ENCODE measurements around the gene ZNF579. TPM values are rescaled to one million over a fixed set of nuclear protein-coding genes. Genes with fewer than 3 reads are reported as not detected.

ZNF579 gene
- total and polyA plus RNA-seq, 9 of the 15 experiments (the other 6 are each of a cell fraction or from before 2014, with no cell fraction given) = 0.06 to 15.9 (median 1.6) TPM

DNA sequence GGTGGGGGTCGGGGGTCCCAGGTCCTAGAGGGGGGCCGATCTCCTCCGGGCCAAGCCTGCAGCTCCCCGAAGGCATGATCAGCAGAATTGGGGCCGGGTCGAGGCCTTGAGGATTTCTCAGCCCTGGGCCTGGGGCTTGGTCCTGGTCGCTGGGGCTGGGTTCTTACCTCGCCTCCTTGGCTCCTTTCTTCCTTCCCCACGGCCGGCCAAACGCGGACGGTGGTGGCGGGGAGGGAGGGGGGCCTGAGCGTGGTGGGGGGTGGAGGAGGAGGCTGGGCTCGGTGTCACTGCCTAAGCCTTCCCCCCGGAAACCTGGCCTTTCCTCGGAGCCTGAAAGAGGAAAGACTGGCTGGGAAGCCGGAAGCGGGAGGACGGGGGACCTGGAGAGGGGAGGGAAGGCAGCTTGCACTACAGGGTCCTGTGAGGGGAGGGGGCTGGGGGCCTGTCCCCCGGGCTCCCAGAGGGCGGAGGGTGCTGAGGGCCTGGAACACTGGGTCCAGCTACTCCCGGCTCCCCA is at the start of gene ZNF579 (continued):
- TF ChIP-seq, protein P1, sequence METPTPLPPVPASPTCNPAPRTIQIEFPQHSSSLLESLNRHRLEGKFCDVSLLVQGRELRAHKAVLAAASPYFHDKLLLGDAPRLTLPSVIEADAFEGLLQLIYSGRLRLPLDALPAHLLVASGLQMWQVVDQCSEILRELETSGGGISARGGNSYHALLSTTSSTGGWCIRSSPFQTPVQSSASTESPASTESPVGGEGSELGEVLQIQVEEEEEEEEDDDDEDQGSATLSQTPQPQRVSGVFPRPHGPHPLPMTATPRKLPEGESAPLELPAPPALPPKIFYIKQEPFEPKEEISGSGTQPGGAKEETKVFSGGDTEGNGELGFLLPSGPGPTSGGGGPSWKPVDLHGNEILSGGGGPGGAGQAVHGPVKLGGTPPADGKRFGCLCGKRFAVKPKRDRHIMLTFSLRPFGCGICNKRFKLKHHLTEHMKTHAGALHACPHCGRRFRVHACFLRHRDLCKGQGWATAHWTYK (CRISPR knock-in tag; IDR thresholded peaks at IDR 0.05) = no peak
- TF ChIP-seq BCOR (IDR thresholded peaks at IDR 0.05) (no peak), ARNT (IDR thresholded peaks at IDR 0.05) (no peak), POLR2A (conservative IDR thresholded peaks at IDR 0.05) (peak; percentile 33), SAFB2 (IDR thresholded peaks at IDR 0.05; ENCODE audit: borderline replicate concordance, low read depth, low read length, severe bottlenecking) (no peak), MYNN (IDR thresholded peaks at IDR 0.05) (0 out of 2 replicates have a peak, but pooled peaks have one; percentile 44), MYNN (CRISPR knock-in tag; IDR thresholded peaks at IDR 0.05) (no peak), ZNF140 (CRISPR knock-in tag; IDR thresholded peaks at IDR 0.05) (no peak), MCM2 (IDR thresholded peaks at IDR 0.05; ENCODE audit: low read depth) (no peak), ZFP30 (CRISPR knock-in tag; IDR thresholded peaks at IDR 0.05; ENCODE audit: borderline replicate concordance) (no peak), SAP30 (IDR thresholded peaks at IDR 0.05; ENCODE audit: borderline replicate concordance, insufficient read depth, low read depth, low read length, poor library complexity, severe bottlenecking) (no peak), CHD2 (IDR thresholded peaks at IDR 0.05; ENCODE audit: low read depth, low read length) (no peak), GABPB1 (CRISPR knock-in tag; IDR thresholded peaks at IDR 0.05) (peak; percentile 96), PHB2 (IDR thresholded peaks at IDR 0.05; ENCODE audit: low read depth) (no peak), SP1 (CRISPR knock-in tag; IDR thresholded peaks at IDR 0.05) (peak; percentile 8; the same call in 1 of the 2 replicates), NFATC3 (IDR thresholded peaks at IDR 0.05) (no peak)
- TF ChIP-seq, protein P2, sequence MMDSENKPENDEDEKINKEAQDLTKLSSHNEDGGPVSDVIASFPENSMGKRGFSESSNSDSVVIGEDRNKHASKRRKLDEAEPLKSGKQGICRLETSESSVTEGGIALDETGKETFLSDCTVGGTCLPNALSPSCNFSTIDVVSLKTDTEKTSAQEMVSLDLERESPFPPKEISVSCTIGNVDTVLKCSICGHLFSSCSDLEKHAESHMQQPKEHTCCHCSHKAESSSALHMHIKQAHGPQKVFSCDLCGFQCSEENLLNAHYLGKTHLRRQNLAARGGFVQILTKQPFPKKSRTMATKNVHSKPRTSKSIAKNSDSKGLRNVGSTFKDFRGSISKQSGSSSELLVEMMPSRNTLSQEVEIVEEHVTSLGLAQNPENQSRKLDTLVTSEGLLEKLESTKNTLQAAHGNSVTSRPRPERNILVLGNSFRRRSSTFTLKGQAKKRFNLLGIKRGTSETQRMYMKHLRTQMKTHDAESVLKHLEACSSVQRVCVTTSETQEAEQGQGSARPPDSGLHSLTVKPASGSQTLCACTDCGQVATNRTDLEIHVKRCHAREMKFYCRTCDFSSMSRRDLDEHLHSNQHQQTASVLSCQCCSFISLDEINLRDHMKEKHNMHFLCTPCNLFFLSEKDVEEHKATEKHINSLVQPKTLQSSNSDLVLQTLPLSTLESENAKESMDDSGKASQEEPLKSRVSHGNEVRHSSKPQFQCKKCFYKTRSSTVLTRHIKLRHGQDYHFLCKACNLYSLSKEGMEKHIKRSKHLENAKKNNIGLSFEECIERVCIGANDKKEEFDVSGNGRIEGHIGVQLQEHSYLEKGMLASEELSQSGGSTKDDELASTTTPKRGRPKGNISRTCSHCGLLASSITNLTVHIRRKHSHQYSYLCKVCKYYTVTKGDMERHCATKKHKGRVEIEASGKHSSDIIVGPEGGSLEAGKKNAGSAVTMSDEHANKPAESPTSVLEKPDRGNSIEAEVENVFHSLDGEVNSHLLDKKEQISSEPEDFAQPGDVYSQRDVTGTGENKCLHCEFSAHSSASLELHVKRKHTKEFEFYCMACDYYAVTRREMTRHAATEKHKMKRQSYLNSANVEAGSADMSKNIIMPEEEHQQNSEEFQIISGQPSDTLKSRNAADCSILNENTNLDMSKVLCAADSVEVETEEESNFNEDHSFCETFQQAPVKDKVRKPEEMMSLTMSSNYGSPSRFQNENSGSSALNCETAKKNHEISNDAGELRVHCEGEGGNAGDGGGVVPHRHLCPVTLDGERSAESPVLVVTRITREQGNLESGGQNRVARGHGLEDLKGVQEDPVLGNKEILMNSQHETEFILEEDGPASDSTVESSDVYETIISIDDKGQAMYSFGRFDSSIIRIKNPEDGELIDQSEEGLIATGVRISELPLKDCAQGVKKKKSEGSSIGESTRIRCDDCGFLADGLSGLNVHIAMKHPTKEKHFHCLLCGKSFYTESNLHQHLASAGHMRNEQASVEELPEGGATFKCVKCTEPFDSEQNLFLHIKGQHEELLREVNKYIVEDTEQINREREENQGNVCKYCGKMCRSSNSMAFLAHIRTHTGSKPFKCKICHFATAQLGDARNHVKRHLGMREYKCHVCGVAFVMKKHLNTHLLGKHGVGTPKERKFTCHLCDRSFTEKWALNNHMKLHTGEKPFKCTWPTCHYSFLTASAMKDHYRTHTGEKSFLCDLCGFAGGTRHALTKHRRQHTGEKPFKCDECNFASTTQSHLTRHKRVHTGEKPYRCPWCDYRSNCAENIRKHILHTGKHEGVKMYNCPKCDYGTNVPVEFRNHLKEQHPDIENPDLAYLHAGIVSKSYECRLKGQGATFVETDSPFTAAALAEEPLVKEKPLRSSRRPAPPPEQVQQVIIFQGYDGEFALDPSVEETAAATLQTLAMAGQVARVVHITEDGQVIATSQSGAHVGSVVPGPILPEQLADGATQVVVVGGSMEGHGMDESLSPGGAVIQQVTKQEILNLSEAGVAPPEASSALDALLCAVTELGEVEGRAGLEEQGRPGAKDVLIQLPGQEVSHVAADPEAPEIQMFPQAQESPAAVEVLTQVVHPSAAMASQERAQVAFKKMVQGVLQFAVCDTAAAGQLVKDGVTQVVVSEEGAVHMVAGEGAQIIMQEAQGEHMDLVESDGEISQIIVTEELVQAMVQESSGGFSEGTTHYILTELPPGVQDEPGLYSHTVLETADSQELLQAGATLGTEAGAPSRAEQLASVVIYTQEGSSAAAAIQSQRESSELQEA (IDR thresholded peaks at IDR 0.05; ENCODE audit: low read depth) = no peak
- TF ChIP-seq, protein P3, sequence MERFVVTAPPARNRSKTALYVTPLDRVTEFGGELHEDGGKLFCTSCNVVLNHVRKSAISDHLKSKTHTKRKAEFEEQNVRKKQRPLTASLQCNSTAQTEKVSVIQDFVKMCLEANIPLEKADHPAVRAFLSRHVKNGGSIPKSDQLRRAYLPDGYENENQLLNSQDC (CRISPR knock-in tag; IDR thresholded peaks at IDR 0.05) = no peak
- TF ChIP-seq, protein P4, sequence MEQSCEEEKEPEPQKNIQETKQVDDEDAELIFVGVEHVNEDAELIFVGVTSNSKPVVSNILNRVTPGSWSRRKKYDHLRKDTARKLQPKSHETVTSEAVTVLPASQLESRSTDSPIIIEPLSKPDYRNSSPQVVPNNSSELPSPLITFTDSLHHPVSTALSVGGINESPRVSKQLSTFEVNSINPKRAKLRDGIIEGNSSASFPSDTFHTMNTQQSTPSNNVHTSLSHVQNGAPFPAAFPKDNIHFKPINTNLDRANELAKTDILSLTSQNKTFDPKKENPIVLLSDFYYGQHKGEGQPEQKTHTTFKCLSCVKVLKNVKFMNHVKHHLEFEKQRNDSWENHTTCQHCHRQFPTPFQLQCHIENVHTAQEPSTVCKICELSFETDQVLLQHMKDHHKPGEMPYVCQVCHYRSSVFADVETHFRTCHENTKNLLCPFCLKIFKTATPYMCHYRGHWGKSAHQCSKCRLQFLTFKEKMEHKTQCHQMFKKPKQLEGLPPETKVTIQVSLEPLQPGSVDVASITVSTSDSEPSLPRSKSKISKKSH (CRISPR knock-in tag; IDR thresholded peaks at IDR 0.05) = no peak

Measured in K562 (cell line).